CD14-positive monocyte (primary cell): Measurements from ENCODE around the gene MED12L. TPM values are rescaled to one million over a fixed set of nuclear protein-coding genes. Genes with fewer than 3 reads are reported as not detected.

Experiments
- DNase-seq, 3 donors: peaks; one replicate each; pipeline ENCODE4 v3.0.0-alpha.2; 2011 to 2022
- H2AFZ ChIP-seq: 2 replicates; pipeline ENCODE4 v1.6.0; 2012; ENCODE audit warnings: mild to moderate bottlenecking, low read depth, low read length, inconsistent platforms; ENCODE audit not compliant: insufficient read depth, poor library complexity, severe bottlenecking
- H3K27ac ChIP-seq, 2 donors: 1 replicate in 1 of 2; 2 replicates in 1 of 2; pipeline ENCODE4 v1.5.1; 2012 to 2013; ENCODE audit warnings: low read length in 2 of 2, control low read depth in 1 of 2, inconsistent platforms in 1 of 2, low read depth in 1 of 2, mild to moderate bottlenecking in 1 of 2
- H3K27me3 ChIP-seq, 2 donors: one replicate each; pipeline versions ENCODE4 v1.6.0 to v1.6.1; 2011 to 2013; ENCODE audit warnings: low read length in 2 of 2; ENCODE audit not compliant: control insufficient read depth in 2 of 2, insufficient read depth in 2 of 2
- H3K36me3 ChIP-seq, 2 donors: replicated peaks in 1 of 2; 1 replicate in 1 of 2; 2 replicates in 1 of 2; pipeline versions ENCODE4 v1.5.1 to v1.6.1; 2012 to 2013; ENCODE audit warnings: low read length in 2 of 2, control low read depth in 1 of 2, inconsistent platforms in 1 of 2, mild to moderate bottlenecking in 1 of 2; ENCODE audit not compliant: insufficient read depth in 2 of 2, control insufficient read depth in 1 of 2
- H3K4me1 ChIP-seq, 2 donors: 1 replicate in 1 of 2; 2 replicates in 1 of 2; pipeline versions ENCODE4 v1.5.1 to v1.6.1; 2012 to 2013; ENCODE audit warnings: low read length in 2 of 2, control low read depth in 1 of 2, inconsistent platforms in 1 of 2, mild to moderate bottlenecking in 1 of 2, moderate library complexity in 1 of 2; ENCODE audit not compliant: insufficient read depth in 2 of 2, control insufficient read depth in 1 of 2
- H3K4me2 ChIP-seq: replicated peaks from 2 replicates; pipeline ENCODE3; 2012; ENCODE audit warnings: low read length, moderate library complexity, mild to moderate bottlenecking; ENCODE audit not compliant: poor library complexity, severe bottlenecking; ENCODE audit errors: extremely low read depth
- H3K4me3 ChIP-seq, 3 experiments: fragments of 200-600 bp in 1 of 3; sonication (generic) in 1 of 3; replicated peaks in 1 of 3; 1 replicate in 2 of 3; 2 replicates in 1 of 3; pipeline ENCODE4 v1.5.1; 2011 to 2013; ENCODE audit warnings: low read length in 3 of 3, mild to moderate bottlenecking in 3 of 3, control low read depth in 2 of 3, low read depth in 2 of 3, inconsistent platforms in 1 of 3, moderate library complexity in 1 of 3
- H3K79me2 ChIP-seq: 2 replicates; pipeline ENCODE4 v1.6.0; 2012; ENCODE audit warnings: mild to moderate bottlenecking, control low read depth, inconsistent platforms, low read length, moderate library complexity; ENCODE audit not compliant: insufficient read depth
- H3K9ac ChIP-seq: 2 replicates; pipeline ENCODE4 v1.6.0; 2017; ENCODE audit warnings: low read length, mild to moderate bottlenecking; ENCODE audit not compliant: insufficient read depth, poor library complexity, severe bottlenecking
- H3K9me3 ChIP-seq, 2 donors: replicated peaks in 1 of 2; 1 replicate in 1 of 2; 2 replicates in 1 of 2; pipeline versions ENCODE4 v1.5.1 to v1.6.1; 2012 to 2013; ENCODE audit warnings: low read length in 2 of 2, control low read depth in 1 of 2; ENCODE audit not compliant: control insufficient read depth in 1 of 2, insufficient read depth in 1 of 2
- H4K20me1 ChIP-seq: 2 replicates; pipeline ENCODE4 v1.6.0; 2012; ENCODE audit warnings: mild to moderate bottlenecking, low read length, control low read depth, moderate library complexity; ENCODE audit not compliant: insufficient read depth
- H3K27ac Mint-ChIP-seq, 7 donors: one replicate each; pipeline ENCODE4 v1.8.0; 2020; ENCODE audit warnings: mild to moderate bottlenecking in 7 of 7, mixed read lengths in 7 of 7, moderate library complexity in 6 of 7, inconsistent platforms in 2 of 7
- H3K27me3 Mint-ChIP-seq, 3 donors: one replicate each; pipeline ENCODE4 v1.8.0; 2021 to 2022; ENCODE audit warnings: low read depth in 3 of 3, mild to moderate bottlenecking in 3 of 3, mixed read lengths in 3 of 3, moderate library complexity in 3 of 3, inconsistent platforms in 1 of 3
- H3K36me3 Mint-ChIP-seq, 2 donors: one replicate each; pipeline ENCODE4 v1.8.0; 2020; ENCODE audit warnings: mixed read lengths in 2 of 2, inconsistent platforms in 1 of 2, mild to moderate bottlenecking in 1 of 2
- H3K4me1 Mint-ChIP-seq: one replicate; pipeline ENCODE4 v1.8.0; 2020; ENCODE audit warnings: mild to moderate bottlenecking, mixed read lengths
- H3K4me3 Mint-ChIP-seq, 2 donors: one replicate each; pipeline ENCODE4 v1.8.0; 2020; ENCODE audit warnings: mild to moderate bottlenecking in 2 of 2, mixed read lengths in 2 of 2, moderate library complexity in 1 of 2
- H3K9me3 Mint-ChIP-seq, 7 donors: one replicate each; pipeline ENCODE4 v1.8.0; 2020 to 2022; ENCODE audit warnings: mixed read lengths in 7 of 7, mild to moderate bottlenecking in 6 of 7, moderate library complexity in 6 of 7, inconsistent platforms in 2 of 7
- WGBS: methylation state at CpG from one replicate; pipeline ENCODE4 v1.1.5; 2013; ENCODE audit warnings: missing lambda C conversion rate; ENCODE audit not compliant: insufficient coverage; 5-methylcytosine and 5-hydroxymethylcytosine counted together
- intact Hi-C, 2 donors: fragments of 100-400 bp; cut with micrococcal nuclease; formaldehyde crosslinking; loops; one replicate each; pipeline versions ENCODE4 v1.15.0 to v1.15.1; 2023
- polyA plus RNA-seq, 3 donors: library from polyadenylated mRNA; depleted of rRNA in 1 of 3; unstranded in 2 of 3; stranded (reverse) in 1 of 3; fragments of 300-500 nt in 2 of 3; fragments of >200 nt in 1 of 3; fragmentation: Illumina TruSeq in 2 of 3; gene quantifications; 1 replicate in 2 of 3; 2 replicates in 1 of 3; pipeline ENCODE4 v1.2.3, GENCODE V29; 2012 to 2021
- TF ChIP-seq, protein P1 (sequence below): fragments of 200-600 bp; IDR thresholded peaks from one replicate; pipeline ENCODE4 v1.8.0; 2022; ENCODE audit warnings: antibody characterized with exemption, mild to moderate bottlenecking

The MED12L gene
- polyA plus RNA-seq, 3 donors = 0.12 to 0.29 TPM; not detected in 1

DNA sequence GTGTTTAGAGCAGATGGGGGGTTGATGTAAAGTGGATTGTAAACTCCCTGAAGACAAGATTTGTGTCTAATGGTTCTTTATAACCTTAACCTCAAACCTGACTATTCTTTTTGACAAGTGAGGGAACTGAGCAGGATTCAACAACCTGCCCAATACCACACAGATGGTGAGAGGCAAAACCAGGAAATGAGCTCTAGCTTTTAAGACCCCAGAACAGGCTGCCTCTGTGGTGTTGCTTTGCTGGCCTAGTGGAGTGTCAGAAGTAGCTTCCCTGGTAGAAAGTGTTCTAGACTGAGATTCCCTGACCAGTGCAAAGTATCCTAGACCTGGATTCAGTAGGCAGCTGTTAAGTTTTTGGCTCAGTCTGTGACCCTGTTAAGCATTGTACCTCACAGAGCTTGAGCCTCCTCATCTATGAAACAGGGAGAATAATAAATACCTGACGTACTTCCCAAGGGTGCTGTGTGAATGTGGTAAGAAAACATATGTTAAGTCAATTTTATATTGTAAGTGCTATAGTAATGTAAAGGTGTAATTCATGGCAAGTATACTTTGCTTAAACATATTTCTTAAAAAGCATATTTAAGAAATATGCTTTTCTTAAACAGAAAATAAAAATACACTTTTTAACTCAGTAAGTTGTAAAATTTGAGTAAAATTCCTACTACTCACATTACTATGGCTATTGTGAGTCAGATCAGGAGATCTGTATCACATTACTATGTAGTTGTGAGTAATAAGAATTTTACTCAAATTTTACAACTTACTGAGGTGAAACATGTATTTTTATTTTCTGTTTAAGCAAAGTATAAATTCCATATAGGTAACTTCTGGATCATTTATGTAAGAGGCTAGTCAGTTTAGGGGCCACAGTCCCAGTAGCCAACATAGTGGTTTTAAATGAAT is 222.4 kb downstream of the MED12L start:
- Histone ChIP-seq H3K36me3 (no peaks in the 10 kb centered on the region), H3K27ac (no peak overlapping the region), H3K4me3 (no peak overlapping the region), H2AFZ (no peak overlapping the region), H4K20me1 (no peaks in the 10 kb centered on the region), H3K79me2 (no peaks in the 10 kb centered on the region), H3K9ac (no peak overlapping the region), H3K4me2 (no peak overlapping the region), H3K27me3 (no peaks in the 10 kb centered on the region), H3K4me1 (no peaks in the 10 kb centered on the region), H3K9me3 (no peaks in the 10 kb centered on the region)
- WGBS = no CpG with 5 or more reads among the region's 1 CpG
- peaks cover 6% of the 10 kb centered on the region for H3K4me1 Mint-ChIP-seq
- no peaks in the 10 kb centered on the region for H3K9me3 Mint-ChIP-seq
- DNase-seq = no peak
- no peaks in the 10 kb centered on the region for H3K36me3 Mint-ChIP-seq
- TF ChIP-seq, protein P1, sequence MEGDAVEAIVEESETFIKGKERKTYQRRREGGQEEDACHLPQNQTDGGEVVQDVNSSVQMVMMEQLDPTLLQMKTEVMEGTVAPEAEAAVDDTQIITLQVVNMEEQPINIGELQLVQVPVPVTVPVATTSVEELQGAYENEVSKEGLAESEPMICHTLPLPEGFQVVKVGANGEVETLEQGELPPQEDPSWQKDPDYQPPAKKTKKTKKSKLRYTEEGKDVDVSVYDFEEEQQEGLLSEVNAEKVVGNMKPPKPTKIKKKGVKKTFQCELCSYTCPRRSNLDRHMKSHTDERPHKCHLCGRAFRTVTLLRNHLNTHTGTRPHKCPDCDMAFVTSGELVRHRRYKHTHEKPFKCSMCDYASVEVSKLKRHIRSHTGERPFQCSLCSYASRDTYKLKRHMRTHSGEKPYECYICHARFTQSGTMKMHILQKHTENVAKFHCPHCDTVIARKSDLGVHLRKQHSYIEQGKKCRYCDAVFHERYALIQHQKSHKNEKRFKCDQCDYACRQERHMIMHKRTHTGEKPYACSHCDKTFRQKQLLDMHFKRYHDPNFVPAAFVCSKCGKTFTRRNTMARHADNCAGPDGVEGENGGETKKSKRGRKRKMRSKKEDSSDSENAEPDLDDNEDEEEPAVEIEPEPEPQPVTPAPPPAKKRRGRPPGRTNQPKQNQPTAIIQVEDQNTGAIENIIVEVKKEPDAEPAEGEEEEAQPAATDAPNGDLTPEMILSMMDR = no peak
- intact Hi-C loops = no loop called here
- no peak overlapping the region for H3K27ac Mint-ChIP-seq
- H3K27me3 Mint-ChIP-seq = no peaks in the 10 kb centered on the region
- H3K4me3 Mint-ChIP-seq = no peak overlapping the region

DNA sequence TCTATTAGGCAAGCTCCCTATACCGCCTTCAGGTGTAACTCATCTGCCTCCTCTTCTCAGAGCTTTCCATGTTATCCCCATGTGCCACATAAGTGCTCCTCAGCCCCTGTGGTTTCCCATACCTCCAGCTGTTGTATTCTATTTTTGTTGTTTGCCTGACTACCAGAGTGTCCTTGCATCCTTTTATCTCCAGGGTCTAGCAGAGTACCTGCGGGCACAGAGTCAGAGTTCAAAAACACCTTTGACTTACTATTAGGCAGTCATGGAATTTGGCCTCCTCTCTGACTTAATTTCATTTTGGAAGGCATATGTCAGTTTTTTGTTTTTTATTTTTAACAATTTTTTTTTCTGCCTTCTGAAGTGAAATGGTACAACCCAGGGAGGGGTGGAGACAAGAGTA is 224.1 kb downstream of the MED12L start:
- Histone ChIP-seq H3K79me2 (no peaks in the 10 kb centered on the region), H4K20me1 (no peaks in the 10 kb centered on the region), H3K36me3 (no peaks in the 10 kb centered on the region), H3K9ac (no peak overlapping the region), H3K9me3 (no peaks in the 10 kb centered on the region), H3K27me3 (no peaks in the 10 kb centered on the region), H3K27ac (no peak overlapping the region), H3K4me3 (no peak overlapping the region), H3K4me1 (no peaks in the 10 kb centered on the region), H2AFZ (no peak overlapping the region), H3K4me2 (no peak overlapping the region)
- TF ChIP-seq, protein P1 = no peak
- Mint-ChIP-seq H3K9me3 (no peaks in the 10 kb centered on the region), H3K4me3 (no peak overlapping the region), H3K4me1 (peaks cover 3% of the 10 kb centered on the region), H3K27ac (no peak overlapping the region), H3K27me3 (no peaks in the 10 kb centered on the region), H3K36me3 (no peaks in the 10 kb centered on the region)
- no peak for DNase-seq
- WGBS = 100% methylated on average over 1 of the region's 2 CpGs
- intact Hi-C loops = no loop called here
